SK-N-SH treated with all-trans-retinoic acid at 6 μM for 48 hours (cell line): ENCODE measurements around the gene ATP8A2.

Experiments
- ARNTL ChIP-seq: fragments of 450-650 bp; formaldehyde crosslinking; IDR thresholded peaks from 2 replicates; pipeline ENCODE4 v1.5.0; 2020; ENCODE audit warnings: low read depth, mild to moderate bottlenecking, moderate library complexity, borderline replicate concordance
- ISL1 ChIP-seq: fragments of 250-450 bp; sonication (Bioruptor Pico); IDR thresholded peaks from 2 replicates; pipeline ENCODE4 v2.1.2; 2022; ENCODE audit warnings: mild to moderate bottlenecking, moderate library complexity
- ZFP3 ChIP-seq: fragments of 250-450 bp; sonication (Bioruptor Pico); IDR thresholded peaks from 2 replicates; pipeline ENCODE4 v1.5.0; 2020; ENCODE audit warnings: mild to moderate bottlenecking, moderate library complexity
- TF ChIP-seq, protein P1 (sequence below): fragments of 250-450 bp; sonication (Bioruptor Pico); IDR thresholded peaks from 2 replicates; pipeline ENCODE4 v1.8.0; 2020; ENCODE audit warnings: mild to moderate bottlenecking, moderate library complexity, borderline replicate concordance

DNA sequence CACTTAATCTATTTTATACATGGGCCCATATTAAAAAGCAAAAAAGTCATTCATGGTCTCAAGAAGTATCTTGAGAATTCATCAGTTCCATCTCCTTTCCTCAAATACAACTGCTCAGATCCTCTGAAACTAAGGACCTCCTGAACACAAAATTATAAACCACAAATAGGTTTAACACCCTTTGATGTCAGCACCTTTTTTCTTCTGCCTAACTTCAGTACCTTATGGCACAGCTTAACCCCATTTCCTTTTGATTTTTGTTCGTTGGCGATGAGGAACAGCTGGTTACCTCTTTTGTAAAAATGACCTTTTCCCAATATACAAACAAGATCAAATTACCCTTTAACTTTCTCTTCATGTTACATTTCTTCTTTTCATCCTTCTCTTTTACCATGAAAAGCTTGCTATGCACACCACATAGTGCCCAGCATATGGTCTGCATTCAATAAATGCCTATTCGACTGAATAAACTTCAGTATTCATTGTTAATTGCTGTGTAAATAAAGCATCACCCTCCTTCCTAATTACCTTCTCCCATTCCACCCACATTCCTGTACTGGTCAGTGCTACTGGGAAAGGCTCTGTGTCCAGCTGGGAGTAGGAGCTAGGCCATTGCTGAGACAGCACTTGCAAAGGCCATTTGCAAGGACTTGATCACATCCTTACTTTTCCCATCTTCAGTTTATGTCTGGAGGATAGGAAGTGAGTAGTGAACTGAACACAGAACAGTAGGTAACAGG is 362.1 kb downstream of the ATP8A2 start:
- no peak for TF ChIP-seq ZFP3 (CRISPR knock-in tag)
- no peak for TF ChIP-seq ISL1 (CRISPR knock-in tag)
- TF ChIP-seq ARNTL (CRISPR knock-in tag): no peak
- TF ChIP-seq, protein P1, sequence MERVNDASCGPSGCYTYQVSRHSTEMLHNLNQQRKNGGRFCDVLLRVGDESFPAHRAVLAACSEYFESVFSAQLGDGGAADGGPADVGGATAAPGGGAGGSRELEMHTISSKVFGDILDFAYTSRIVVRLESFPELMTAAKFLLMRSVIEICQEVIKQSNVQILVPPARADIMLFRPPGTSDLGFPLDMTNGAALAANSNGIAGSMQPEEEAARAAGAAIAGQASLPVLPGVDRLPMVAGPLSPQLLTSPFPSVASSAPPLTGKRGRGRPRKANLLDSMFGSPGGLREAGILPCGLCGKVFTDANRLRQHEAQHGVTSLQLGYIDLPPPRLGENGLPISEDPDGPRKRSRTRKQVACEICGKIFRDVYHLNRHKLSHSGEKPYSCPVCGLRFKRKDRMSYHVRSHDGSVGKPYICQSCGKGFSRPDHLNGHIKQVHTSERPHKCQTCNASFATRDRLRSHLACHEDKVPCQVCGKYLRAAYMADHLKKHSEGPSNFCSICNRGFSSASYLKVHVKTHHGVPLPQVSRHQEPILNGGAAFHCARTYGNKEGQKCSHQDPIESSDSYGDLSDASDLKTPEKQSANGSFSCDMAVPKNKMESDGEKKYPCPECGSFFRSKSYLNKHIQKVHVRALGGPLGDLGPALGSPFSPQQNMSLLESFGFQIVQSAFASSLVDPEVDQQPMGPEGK (CRISPR knock-in tag): no peak
